Effector memory CD8-positive, alpha-beta T cell (primary cell): ENCODE measurements around the gene PCSK5.
"Not testable (repeated sequence)": the region's sequence is repeated elsewhere in the genome, so short reads cannot be mapped to it uniquely, and the experiment has no call there.

Source experiments
- ATAC-seq: fragments of 150-1000 bp; cut with Tn5 transposase; replicated peaks from 2 replicates; pipeline ENCODE4 v1.10.0; 2021; ENCODE audit warnings: mild to moderate bottlenecking, moderate library complexity
- DNase-seq, 3 experiments: peaks; one replicate each; pipeline ENCODE4 v3.0.0; 2021
- H3K27ac Mint-ChIP-seq, 2 donors: one replicate each; pipeline ENCODE4 v1.8.0; 2022; ENCODE audit warnings: mild to moderate bottlenecking in 2 of 2, mixed read lengths in 2 of 2, moderate library complexity in 2 of 2
- H3K27me3 Mint-ChIP-seq, 2 donors: one replicate each; pipeline ENCODE4 v1.8.0; 2022; ENCODE audit warnings: mixed read lengths in 2 of 2
- H3K36me3 Mint-ChIP-seq: one replicate; pipeline ENCODE4 v1.8.0; 2022; ENCODE audit warnings: mild to moderate bottlenecking, moderate library complexity, mixed read lengths; ENCODE audit not compliant: insufficient read depth
- H3K4me1 Mint-ChIP-seq, 2 donors: one replicate each; pipeline ENCODE4 v1.8.0; 2022; ENCODE audit warnings: low read depth in 2 of 2, mixed read lengths in 2 of 2
- H3K4me3 Mint-ChIP-seq, 2 donors: one replicate each; pipeline ENCODE4 v1.8.0; 2022; ENCODE audit warnings: mild to moderate bottlenecking in 2 of 2, mixed read lengths in 2 of 2, moderate library complexity in 2 of 2
- H3K9me3 Mint-ChIP-seq, 2 donors: one replicate each; pipeline ENCODE4 v1.8.0; 2022; ENCODE audit warnings: mixed read lengths in 2 of 2

The PCSK5 gene

DNA sequence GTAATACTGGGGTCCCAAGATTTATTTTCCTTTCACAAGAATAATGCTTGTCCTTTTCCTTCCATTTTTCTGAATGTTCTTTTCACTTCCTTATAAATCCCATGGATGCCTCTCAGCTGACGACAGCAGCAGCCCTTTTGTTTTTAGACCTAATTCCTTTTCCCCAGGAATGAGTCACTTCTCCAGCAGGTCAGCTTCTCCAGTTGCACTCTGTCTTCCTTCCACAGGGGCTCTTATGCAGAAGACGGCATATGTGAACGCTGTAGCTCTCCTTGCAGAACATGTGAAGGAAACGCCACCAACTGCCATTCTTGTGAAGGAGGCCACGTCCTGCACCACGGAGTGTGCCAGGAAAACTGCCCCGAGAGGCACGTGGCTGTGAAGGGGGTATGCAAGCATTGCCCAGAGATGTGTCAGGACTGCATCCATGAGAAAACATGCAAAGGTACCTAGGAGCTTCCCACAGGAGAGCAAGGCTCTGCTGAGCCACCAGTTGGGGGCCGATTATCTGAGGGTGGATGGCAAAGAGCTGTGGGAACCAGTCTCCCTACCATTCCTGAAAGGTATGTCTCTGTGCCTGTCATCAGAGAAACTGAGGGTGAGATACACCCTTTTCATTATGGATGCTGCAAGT is 430.8 kb downstream of the PCSK5 start:
- peaks cover 18 to 48% of the 10 kb centered on the region in 2 donors for H3K27me3 Mint-ChIP-seq
- no peaks in the 10 kb centered on the region for H3K9me3 Mint-ChIP-seq
- H3K4me3 Mint-ChIP-seq = no peak overlapping the region
- no peaks in the 10 kb centered on the region for H3K4me1 Mint-ChIP-seq
- no peak for ATAC-seq
- H3K36me3 Mint-ChIP-seq = no peaks in the 10 kb centered on the region
- no peak for DNase-seq
- no peak overlapping the region for H3K27ac Mint-ChIP-seq

DNA sequence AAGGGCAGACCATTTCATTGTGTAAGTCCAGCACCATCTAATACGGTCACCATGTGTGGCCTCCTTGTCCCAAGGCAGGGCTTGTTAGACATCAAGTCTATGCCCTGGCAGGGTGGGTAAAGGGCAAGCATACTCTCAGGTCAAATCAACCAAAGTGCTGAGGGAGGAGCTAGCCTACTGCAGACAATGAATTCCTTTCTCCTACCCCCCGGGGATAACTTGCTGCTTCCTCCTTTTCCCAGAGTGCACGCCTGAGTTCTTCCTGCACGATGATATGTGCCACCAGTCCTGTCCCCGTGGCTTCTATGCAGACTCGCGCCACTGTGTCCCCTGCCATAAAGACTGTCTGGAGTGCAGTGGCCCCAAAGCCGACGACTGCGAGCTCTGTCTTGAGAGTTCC is 432.3 kb downstream of the PCSK5 start:
- no peaks in the 10 kb centered on the region for H3K9me3 Mint-ChIP-seq
- H3K27ac Mint-ChIP-seq = no peak overlapping the region
- DNase-seq (no peak), ATAC-seq (no peak)
- no peak overlapping the region for H3K4me3 Mint-ChIP-seq
- H3K4me1 Mint-ChIP-seq = no peaks in the 10 kb centered on the region
- peaks cover 14 to 42% of the 10 kb centered on the region in 2 donors for H3K27me3 Mint-ChIP-seq
- H3K36me3 Mint-ChIP-seq = no peaks in the 10 kb centered on the region

DNA sequence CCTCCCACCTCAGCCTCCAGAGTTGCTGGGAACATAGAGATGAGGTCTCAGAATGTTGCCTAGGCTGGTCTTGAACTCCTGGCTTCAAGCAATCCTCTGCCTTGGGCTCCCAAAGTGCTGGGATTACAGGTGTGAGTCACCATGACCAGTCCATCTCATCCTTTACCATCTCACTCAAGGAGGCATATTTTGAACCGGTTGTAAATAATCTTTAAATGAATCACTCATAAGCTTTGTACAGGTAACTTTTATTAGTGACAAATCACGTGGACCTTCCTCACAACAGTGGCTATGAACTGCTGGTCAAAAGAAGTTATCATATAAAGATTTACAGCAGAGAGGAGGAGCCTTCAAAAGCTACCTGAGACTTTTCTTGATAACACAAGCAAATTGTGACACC is 433.0 kb downstream of the PCSK5 start:
- H3K36me3 Mint-ChIP-seq = no peaks in the 10 kb centered on the region
- no peaks in the 10 kb centered on the region for H3K9me3 Mint-ChIP-seq
- H3K4me1 Mint-ChIP-seq = no peaks in the 10 kb centered on the region
- H3K4me3 Mint-ChIP-seq = no peak overlapping the region
- DNase-seq (no peak), ATAC-seq (no peak)
- no peak overlapping the region for H3K27ac Mint-ChIP-seq
- H3K27me3 Mint-ChIP-seq = peaks cover 18 to 40% of the 10 kb centered on the region in 2 donors

DNA sequence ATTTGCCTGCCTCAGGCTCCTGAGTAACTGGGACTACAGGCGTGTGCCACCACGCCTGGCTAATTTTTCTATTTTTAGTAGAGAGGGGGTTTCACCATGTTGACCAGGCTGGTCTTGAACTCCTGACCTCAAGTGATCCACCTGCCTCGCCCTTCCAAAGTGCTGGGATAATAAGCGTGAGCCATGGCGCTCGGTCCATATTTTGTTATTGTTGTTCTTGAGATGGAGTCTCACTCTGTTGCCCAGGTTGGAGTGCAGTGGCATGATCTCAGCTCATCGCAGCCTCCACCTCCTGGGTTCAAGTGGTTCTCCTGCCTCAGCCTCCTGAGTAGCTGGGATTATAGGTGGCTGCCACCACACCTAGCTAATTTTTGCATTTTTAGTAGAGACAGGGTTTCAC is 433.6 kb downstream of the PCSK5 start:
- not testable (repeated sequence) for H3K9me3 Mint-ChIP-seq, H3K4me1 Mint-ChIP-seq, ATAC-seq, H3K27ac Mint-ChIP-seq, H3K4me3 Mint-ChIP-seq, DNase-seq, H3K36me3 Mint-ChIP-seq
- H3K27me3 Mint-ChIP-seq = peaks cover 20 to 40% of the 10 kb centered on the region in 2 donors

DNA sequence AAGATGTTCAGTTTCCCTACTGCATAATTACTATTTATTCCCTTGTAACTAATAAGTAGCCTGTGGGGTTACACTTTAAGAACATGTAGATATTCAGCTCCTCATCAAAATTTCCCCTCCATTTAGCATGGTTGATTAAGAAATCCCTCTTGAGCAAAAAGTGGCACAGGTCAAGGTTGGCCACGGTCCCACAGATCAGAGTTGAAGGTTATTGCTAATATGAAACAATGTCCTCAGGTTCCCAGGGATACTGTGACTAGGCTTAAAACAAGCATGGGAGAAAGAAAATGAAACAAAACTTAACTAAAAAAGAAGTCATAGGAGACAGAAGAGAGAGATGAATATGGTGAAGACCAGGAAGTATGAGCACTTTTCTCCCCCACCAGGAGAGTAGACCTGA is 439.6 kb downstream of the PCSK5 start:
- DNase-seq = no peak
- Mint-ChIP-seq H3K27me3 (peaks cover 41 to 46% of the 10 kb centered on the region in 2 donors), H3K4me1 (no peaks in the 10 kb centered on the region), H3K9me3 (no peaks in the 10 kb centered on the region), H3K36me3 (no peaks in the 10 kb centered on the region), H3K27ac (no peak overlapping the region), H3K4me3 (no peak overlapping the region)
- ATAC-seq = no peak

DNA sequence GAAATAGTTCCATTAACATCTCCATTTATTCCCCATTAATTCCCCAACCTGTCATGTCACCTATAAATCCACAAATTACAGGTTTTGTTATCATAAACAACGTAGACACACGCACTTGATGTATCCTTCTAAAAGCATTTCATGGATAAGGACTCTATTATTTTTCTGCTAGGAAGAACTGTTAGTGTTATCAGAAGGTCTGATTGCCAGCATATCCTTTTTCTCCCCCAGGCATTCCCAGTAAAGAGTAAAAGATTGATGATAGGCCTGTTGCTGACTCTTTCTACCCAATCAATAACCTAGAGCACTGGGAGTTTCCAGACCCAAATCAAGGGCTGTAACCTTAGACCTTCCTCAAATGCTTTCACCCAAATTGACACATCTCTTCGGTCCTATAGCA is 442.9 kb downstream of the PCSK5 start:
- ATAC-seq = no peak
- Mint-ChIP-seq H3K36me3 (no peaks in the 10 kb centered on the region), H3K27me3 (peaks cover 43 to 50% of the 10 kb centered on the region in 2 donors), H3K9me3 (no peaks in the 10 kb centered on the region), H3K4me3 (no peak overlapping the region), H3K27ac (no peak overlapping the region), H3K4me1 (no peaks in the 10 kb centered on the region)
- DNase-seq = no peak

DNA sequence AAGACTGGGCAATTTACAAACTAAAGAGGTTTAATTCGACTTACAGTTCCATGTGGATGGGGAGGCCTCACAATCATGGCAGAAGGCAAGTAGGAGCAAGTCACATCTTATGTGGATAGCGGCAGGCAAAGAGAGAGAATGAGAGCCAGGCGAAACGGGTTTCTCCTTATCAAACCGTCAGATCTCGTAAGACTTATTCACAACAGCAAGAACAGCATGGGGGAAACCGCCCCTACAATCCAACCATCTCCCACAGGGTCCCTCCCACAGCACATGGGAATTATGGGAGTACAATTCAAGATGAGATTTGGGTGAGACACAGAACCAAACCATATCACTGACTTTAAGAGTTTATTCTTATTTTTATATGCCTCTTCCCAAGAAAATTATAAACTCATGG is 443.5 kb downstream of the PCSK5 start:
- no peaks in the 10 kb centered on the region for H3K36me3 Mint-ChIP-seq
- no peak overlapping the region for H3K4me3 Mint-ChIP-seq
- H3K27me3 Mint-ChIP-seq = peaks cover 45 to 55% of the 10 kb centered on the region in 2 donors
- no peaks in the 10 kb centered on the region for H3K9me3 Mint-ChIP-seq
- DNase-seq = no peak
- no peak for ATAC-seq
- H3K27ac Mint-ChIP-seq = no peak overlapping the region
- no peaks in the 10 kb centered on the region for H3K4me1 Mint-ChIP-seq

DNA sequence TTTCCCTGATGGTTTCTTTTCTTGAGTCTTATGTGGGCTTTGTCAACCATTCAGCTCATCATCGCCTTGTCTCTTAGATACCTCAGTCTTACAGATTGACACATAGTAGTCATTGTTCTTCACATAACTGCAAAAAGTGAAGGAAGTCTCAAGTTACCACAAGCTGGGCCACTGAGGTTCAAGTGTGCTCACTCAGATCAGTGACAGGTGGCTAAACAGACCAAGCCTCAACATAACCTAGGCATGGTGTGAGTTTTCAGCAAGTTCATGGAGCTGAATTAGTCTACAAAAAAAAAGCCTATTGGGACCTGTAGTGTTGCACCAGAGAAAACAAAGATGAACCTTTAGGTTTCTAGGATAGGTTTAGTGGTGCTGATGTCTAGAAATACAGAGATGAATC is 445.6 kb downstream of the PCSK5 start:
- no peaks in the 10 kb centered on the region for H3K9me3 Mint-ChIP-seq
- no peak overlapping the region for H3K27ac Mint-ChIP-seq
- ATAC-seq (no peak), DNase-seq (no peak)
- no peaks in the 10 kb centered on the region for H3K36me3 Mint-ChIP-seq
- no peak overlapping the region for H3K4me3 Mint-ChIP-seq
- H3K27me3 Mint-ChIP-seq = peaks cover 48 to 56% of the 10 kb centered on the region in 2 donors
- no peaks in the 10 kb centered on the region for H3K4me1 Mint-ChIP-seq

DNA sequence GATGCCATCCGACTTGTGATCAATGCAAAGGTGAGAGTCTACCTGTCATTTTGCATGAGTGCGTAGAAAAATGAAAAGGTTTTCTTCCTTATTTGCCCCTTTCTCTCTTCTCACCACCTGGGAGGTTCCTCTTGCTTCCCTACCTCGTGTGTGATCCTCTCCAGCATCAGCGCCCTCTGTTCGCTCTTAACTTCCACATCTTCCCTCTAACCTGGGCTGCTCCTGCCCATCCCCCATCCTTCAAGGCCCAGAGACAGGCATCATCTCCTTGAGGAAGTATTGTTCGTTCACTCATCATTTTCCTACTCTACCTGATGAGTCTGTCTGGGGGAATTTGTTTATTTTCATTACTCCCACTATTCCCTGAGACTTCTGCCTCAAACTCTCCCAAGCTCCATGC is 447.9 kb downstream of the PCSK5 start:
- peaks cover 42 to 43% of the 10 kb centered on the region in 2 donors for H3K27me3 Mint-ChIP-seq
- H3K9me3 Mint-ChIP-seq = no peaks in the 10 kb centered on the region
- DNase-seq = no peak
- no peaks in the 10 kb centered on the region for H3K36me3 Mint-ChIP-seq
- H3K4me3 Mint-ChIP-seq = no peak overlapping the region
- H3K27ac Mint-ChIP-seq = no peak overlapping the region
- no peaks in the 10 kb centered on the region for H3K4me1 Mint-ChIP-seq
- no peak for ATAC-seq

DNA sequence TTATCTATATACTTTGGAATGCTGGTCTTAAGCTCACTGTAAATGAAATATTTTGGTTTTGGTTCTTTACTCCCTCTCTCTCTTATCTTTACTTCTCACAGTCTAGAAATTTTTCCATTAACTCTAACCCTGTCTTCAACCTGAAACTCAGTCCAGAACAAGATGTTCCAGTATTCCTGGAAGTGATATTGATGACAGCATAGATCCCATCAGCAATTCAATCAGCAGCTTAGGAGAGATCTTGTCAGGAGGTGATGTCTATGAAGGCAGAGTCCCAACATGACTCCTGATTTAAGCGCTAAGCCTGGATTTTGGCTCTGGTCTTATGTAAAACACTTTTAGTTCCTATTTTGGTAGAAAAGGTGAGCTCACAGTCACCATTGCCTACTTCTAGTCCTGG is 451.1 kb downstream of the PCSK5 start:
- Mint-ChIP-seq H3K36me3 (no peaks in the 10 kb centered on the region), H3K4me1 (no peaks in the 10 kb centered on the region), H3K27me3 (peaks cover 34 to 41% of the 10 kb centered on the region in 2 donors), H3K9me3 (no peaks in the 10 kb centered on the region), H3K4me3 (no peak overlapping the region), H3K27ac (no peak overlapping the region)
- ATAC-seq (no peak), DNase-seq (no peak)

DNA sequence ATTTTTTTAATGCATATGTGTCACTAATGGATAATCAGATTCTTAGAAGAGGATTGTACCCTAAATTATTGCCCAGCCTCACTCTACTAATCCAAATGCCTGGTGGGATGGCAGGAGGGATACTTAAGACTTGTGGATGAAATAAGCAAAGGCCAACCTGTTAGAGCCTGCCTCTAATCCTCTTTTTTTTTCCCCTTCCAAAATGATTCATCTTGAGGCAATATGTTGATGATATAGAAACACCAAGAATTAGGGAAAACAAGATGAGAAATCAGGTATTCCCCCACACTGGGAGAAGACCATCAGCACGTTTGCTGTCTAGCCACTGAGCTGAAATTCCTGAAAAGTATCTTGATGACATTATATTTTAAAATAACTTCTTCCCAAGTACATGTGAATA is 451.7 kb downstream of the PCSK5 start:
- Mint-ChIP-seq H3K4me3 (no peak overlapping the region), H3K27me3 (peaks cover 34 to 41% of the 10 kb centered on the region in 2 donors), H3K36me3 (no peaks in the 10 kb centered on the region), H3K27ac (no peak overlapping the region), H3K9me3 (no peaks in the 10 kb centered on the region), H3K4me1 (no peaks in the 10 kb centered on the region)
- no peak for ATAC-seq
- no peak for DNase-seq

DNA sequence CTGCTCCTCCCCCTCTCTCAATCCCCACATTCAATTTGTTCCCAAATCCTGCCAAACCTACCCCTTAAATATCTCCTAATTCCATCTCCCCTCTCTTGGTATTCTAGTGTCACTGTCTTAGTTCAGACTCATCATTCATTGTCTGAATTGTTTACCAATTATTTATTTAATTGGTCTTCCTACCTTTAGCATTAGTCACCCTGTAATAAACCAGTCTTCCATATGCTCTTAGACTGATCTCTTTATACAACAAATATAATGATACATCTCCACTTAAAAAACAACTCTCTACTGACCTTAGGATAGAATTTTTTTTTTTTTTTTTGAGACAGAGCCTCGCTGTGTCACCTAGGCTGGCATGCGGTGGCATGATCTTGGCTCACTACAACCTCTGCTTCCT is 452.4 kb downstream of the PCSK5 start:
- Mint-ChIP-seq H3K36me3 (no peaks in the 10 kb centered on the region), H3K4me3 (no peak overlapping the region), H3K4me1 (no peaks in the 10 kb centered on the region), H3K27me3 (peaks cover 34 to 41% of the 10 kb centered on the region in 2 donors), H3K27ac (no peak overlapping the region), H3K9me3 (no peaks in the 10 kb centered on the region)
- no peak for ATAC-seq
- DNase-seq = no peak

DNA sequence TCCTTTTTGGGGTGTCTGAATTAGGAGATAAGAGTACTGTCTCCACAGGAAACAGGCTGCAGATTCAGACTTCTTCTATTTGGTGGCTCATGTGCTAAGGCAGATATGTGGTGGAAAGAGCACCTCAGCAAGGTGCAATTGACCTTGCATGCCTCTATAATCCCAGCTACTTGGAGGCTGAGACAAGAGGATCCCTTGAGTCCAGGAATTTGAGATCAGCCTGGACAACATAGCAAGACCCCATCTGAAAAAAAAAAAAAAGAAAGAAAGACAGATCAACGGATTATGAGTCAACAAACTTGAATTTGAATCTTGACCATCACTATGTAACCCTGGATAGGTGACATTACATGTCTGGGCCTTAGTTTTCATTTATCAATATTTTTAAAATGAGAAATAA is 459.4 kb downstream of the PCSK5 start:
- H3K9me3 Mint-ChIP-seq = no peaks in the 10 kb centered on the region
- H3K27me3 Mint-ChIP-seq = peaks cover 6 to 27% of the 10 kb centered on the region in 2 donors
- H3K4me1 Mint-ChIP-seq = no peaks in the 10 kb centered on the region
- H3K27ac Mint-ChIP-seq = no peak overlapping the region
- ATAC-seq (no peak), DNase-seq (no peak)
- no peaks in the 10 kb centered on the region for H3K36me3 Mint-ChIP-seq
- H3K4me3 Mint-ChIP-seq = no peak overlapping the region

DNA sequence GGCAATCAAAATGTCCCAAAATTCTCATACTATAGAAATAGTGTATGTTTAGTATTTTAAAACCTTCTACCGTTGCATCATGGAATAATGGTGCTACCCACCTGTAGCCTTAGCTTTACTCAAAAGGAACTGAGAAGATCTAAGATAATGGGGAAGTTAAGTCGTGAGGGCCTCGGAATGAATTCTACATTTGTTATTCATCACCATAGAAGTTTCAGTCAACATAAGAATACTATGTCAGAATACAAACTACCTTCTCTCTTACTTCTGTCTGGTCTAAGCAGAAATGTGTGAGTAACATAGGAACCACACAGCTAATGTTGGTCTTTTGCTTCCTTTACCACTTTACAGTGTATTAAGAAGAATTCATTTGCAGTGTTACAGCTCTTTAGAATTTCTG is 460.5 kb downstream of the PCSK5 start:
- DNase-seq (no peak), ATAC-seq (peak; percentile 12)
- peaks cover 4 to 29% of the 10 kb centered on the region in 2 donors for H3K27me3 Mint-ChIP-seq
- no peak overlapping the region for H3K4me3 Mint-ChIP-seq
- H3K27ac Mint-ChIP-seq = no peak overlapping the region
- H3K9me3 Mint-ChIP-seq = no peaks in the 10 kb centered on the region
- no peaks in the 10 kb centered on the region for H3K4me1 Mint-ChIP-seq
- no peaks in the 10 kb centered on the region for H3K36me3 Mint-ChIP-seq
